GM18870 (cell line): ENCODE results near the gene ADARB2.
A peak's percentile ranks its signal among the peaks of the same experiment; 100 is the strongest.

Experiments used
- ATAC-seq: cut with Tn5 transposase; IDR thresholded peaks from one replicate; pipeline ENCODE4 v1.9.1; 2021; ENCODE audit warnings: moderate library complexity; ENCODE audit not compliant: unreplicated experiment

ADARB2 gene

DNA sequence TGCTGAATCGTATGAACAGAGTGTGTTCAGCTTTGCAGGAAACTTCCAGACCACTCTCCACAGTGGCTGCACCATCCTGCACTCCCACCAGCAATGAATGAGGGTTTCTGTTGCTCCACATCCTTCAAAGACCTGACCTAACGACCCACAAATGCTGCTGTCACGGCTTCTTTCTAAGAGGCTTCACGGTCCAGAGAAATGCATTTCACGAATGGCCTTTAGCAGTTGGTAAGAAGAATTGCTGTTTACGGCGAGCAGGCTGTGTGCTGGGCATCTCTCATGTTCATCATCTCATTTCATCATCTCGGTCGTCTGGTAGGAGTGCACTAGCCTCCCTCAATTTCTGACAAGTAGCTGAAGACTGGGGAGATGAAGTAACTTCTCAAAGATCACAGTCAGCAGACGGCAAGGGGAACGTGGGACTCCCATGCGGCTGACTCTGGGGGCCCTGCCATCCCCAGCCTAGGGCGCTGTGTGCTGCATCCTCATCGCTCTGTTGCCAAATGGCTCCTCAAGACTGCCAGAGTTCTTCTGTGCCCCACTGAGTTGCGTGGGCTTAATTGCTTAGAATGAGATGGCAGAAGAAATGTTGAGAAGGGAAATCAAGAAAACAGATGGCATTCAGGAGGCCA is 72.9 kb downstream of the ADARB2 start:
- ATAC-seq: no peak

DNA sequence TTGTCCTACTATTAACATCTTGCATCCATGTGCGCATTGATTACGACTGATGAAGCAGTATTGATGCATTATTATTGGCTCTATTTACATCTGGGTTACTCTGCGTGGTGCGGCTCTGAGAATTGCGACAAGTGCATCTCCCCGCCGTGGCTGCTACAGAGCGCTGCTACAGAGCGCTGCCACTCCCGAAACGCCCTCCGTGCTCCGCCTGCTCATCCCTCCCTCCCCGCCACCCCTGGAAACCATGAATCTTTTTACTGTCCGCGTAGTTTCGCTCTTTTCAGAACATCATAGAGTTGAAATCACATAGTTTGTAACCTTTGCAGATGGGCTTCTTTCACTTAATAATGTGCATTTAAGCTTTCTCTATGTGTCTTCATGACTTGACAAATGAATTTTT is 74.1 kb downstream of the ADARB2 start:
- ATAC-seq: no peak

- ATAC-seq: no peak
Observed at GRCh38 chr10:1662438-1663025, 74.8 kb downstream of the ADARB2 start.

GRCh38 chr10:1661859-1662437 is 75.4 kb downstream of the ADARB2 start:
- ATAC-seq: peak; percentile 72

- no peak for ATAC-seq
Observed at GRCh38 chr10:1661416-1661815, 75.9 kb downstream of the ADARB2 start.

- ATAC-seq: no peak
Observed at GRCh38 chr10:1660815-1661214, 76.5 kb downstream of the ADARB2 start.

GRCh38 chr10:1660386-1660785 is 76.9 kb downstream of the ADARB2 start:
- ATAC-seq: no peak

GRCh38 chr10:1659221-1659791 is 78.0 kb downstream of the ADARB2 start:
- ATAC-seq: no peak

- ATAC-seq: no peak
Observed at GRCh38 chr10:1658658-1659057, 78.7 kb downstream of the ADARB2 start.

DNA sequence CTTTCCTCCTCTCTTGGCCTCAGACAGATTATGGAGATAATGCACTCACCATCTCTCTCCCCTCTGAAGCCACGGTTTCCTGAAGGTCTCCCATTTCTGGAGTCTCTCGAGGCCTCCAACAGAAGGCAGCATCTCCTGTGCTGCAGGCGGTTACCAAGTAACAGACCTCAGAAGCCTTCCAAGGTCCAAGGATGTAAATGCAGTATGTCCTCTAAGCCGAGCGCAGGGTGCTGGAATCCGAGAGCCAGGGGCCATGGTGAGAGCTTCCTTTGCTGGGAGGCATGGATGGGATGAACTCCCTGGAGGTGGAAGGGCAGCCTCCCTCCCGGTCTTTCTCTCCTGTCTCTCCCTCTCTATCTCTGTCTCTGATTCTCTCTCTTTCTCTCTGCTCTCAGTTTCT is 79.8 kb downstream of the ADARB2 start:
- ATAC-seq: no peak

GRCh38 chr10:1655367-1655766 is 82.0 kb downstream of the ADARB2 start:
- no peak for ATAC-seq

- no peak for ATAC-seq
Observed at GRCh38 chr10:1654811-1655356, 82.4 kb downstream of the ADARB2 start.

DNA sequence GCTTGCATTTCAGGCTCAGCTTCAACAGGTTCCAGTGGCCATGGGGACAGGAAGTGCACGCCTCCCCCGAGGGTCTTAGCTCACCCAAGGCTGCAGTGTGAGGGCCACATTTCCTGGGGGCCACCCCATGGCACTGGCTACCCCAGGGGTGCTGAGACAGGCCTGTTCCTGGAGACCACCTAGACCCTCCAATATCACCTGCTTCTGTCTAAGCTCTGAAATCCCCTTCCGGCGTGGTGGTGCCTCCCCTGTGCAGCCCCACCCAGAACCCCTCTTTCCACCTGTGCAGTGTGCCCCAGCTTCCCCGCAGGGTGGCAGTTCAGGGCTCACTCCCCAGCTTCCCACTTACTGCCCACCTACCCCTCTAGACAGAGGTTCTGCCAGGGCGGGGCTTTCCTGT is 83.1 kb downstream of the ADARB2 start:
- no peak for ATAC-seq

- ATAC-seq: no peak
Observed at GRCh38 chr10:1653321-1653720, 84.0 kb downstream of the ADARB2 start.

DNA sequence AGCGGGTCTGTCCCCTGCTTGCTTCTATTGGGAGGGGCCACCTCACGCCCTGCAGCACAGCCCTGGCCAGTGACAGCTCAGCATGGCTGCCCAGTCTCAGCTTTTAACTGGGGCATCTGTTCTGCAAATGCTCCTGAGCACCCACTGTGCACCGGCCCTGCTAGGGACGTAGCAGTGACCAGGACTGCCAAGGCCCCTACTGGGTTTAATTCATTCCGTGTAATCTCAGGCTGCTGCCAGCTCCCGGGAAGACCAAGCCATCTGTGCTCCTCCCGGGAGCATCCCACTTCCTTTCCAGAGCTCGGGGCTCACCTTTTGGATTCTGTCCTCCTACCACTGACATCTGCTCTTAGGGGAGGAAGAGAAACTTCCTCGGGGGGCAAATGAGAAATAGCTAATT is 85.2 kb downstream of the ADARB2 start:
- no peak for ATAC-seq

- no peak for ATAC-seq
Observed at GRCh38 chr10:1651270-1651966, 85.9 kb downstream of the ADARB2 start.

GRCh38 chr10:1650542-1651269 is 86.6 kb downstream of the ADARB2 start:
- ATAC-seq: no peak

DNA sequence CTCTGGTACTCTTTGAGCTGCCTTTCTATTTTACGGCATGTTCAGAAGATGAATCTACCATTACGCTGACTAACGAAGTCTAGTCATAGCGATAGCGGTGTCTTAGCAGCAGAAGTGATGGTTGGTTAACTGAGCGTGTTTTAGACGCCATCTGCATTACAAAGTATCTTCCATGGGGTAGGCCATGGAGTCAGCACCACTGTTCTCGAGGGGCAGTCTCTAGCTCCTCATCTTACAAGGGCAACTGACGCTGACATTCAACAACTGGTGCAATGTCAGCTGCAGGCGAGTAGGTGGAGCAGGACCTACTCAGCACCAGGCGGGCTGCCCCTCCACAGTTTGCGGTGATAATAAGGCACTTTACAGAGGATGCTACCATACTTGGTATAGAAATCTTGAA is 88.7 kb downstream of the ADARB2 start:
- peak; percentile 88 for ATAC-seq

DNA sequence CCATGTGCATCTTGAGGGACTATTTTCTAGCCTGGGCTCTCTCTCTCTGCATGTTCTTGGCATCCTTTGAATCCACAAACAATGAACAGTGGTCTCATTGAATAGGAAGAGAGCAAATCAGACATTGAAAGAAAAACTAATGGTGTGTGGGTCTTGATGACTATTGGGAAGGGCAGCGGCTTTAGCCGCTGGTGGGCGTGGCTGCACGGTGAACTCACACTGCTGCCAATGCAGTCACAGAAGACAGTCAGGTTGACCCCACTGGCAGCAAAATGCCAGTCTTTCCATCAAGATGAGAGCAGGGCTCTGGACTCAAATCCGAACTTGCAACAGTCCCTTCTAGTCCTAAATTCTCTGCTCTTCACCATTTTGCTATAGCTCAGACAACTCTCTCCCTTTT is 91.0 kb downstream of the ADARB2 start:
- no peak for ATAC-seq

DNA sequence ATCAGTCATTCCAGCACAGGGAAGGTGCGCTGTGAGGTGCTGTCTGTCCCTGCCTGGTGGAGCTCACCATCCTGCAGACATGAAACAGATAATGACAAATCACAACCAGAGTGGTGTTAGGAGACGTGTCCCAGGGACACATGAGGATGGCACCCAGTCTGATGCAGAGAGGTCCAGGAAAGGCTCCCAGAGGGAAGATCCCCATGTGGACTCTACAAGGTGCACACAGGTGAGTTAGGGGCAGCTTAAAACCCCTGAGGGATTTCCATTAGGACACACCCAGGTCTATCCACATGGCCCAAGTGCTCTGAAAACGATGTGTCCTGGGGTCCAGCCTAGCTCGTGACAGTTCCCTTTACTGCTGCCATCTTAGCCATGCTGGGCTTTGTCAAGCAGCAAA is 91.4 kb downstream of the ADARB2 start:
- no peak for ATAC-seq

DNA sequence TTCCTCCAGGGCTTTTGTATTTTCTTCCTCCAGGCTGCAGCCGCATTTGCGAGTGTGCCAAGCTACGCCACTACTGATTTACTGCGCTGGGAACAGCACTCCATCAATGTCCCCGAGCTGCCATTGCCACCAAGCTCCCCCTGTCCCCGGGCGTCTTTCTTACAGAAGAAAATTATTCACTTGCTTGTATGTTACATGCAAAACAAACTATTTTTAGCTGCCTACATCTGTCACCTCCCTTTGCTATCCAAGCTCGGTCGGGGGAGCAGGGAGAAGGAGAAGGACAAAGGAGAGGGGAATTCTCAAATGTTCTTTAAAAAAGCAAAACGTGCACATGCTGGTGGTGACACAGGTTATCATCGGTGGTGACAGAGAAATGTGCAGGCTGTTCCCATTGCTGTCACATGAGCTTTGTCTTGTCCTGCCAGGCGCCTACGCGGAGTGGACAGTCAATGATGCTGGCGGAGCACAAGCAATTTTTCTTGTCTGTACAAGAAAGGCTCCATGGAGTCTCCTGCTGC is 93.1 kb downstream of the ADARB2 start:
- ATAC-seq: no peak
